GM12878 (cell line): ENCODE data around the gene DIAPH2. TPM values are rescaled to one million over a fixed set of nuclear protein-coding genes. Genes with fewer than 3 reads are reported as not detected.

Source experiments
- ATF7 ChIP-seq: fragments of 450-650 bp; IDR thresholded peaks from 2 replicates; pipeline ENCODE4 v1.6.1; 2016; ENCODE audit warnings: low read depth, mild to moderate bottlenecking
- ELK1 ChIP-seq: IDR thresholded peaks from 2 replicates; pipeline ENCODE4 v1.6.1; 2012; ENCODE audit warnings: low read depth, low read length, improper control_type of control experiment
- FOXM1 ChIP-seq: IDR thresholded peaks from 2 replicates; pipeline ENCODE4 v1.6.1; 2012; ENCODE audit warnings: low read depth, mild to moderate bottlenecking, inconsistent platforms, low read length, moderate library complexity
- IKZF2 ChIP-seq, 2 experiments: fragments of 450-650 bp; IDR thresholded peaks; 2 replicates each; pipeline ENCODE4 v1.6.1; 2017; ENCODE audit warnings: mild to moderate bottlenecking in 2 of 2, moderate library complexity in 2 of 2
- IRF4 ChIP-seq: IDR thresholded peaks from 2 replicates; pipeline ENCODE4 v1.6.1; 2011; ENCODE audit warnings: low read depth, low read length
- KAT2A ChIP-seq: conservative IDR thresholded peaks from 2 replicates; pipeline ENCODE4 v1.6.1; 2011; ENCODE audit warnings: low read depth, low read length; ENCODE audit not compliant: control insufficient read depth
- LARP7 ChIP-seq: fragments of 450-650 bp; IDR thresholded peaks from 2 replicates; pipeline ENCODE4 v1.6.1; 2017; ENCODE audit warnings: mild to moderate bottlenecking
- MEF2A ChIP-seq: IDR thresholded peaks from 2 replicates; pipeline ENCODE4 v1.6.1; 2011; ENCODE audit warnings: low read depth, mild to moderate bottlenecking, low read length, moderate library complexity; ENCODE audit not compliant: insufficient read depth
- MYB ChIP-seq: fragments of 150-350 bp; IDR thresholded peaks from 2 replicates; pipeline ENCODE4 v1.6.1; 2014; ENCODE audit warnings: mild to moderate bottlenecking, low read depth, low read length, borderline replicate concordance
- NFIC ChIP-seq: IDR thresholded peaks from 2 replicates; pipeline ENCODE4 v1.6.1; 2012; ENCODE audit warnings: low read depth, mild to moderate bottlenecking, inconsistent platforms, low read length, moderate library complexity
- NKRF ChIP-seq: fragments of 450-650 bp; conservative IDR thresholded peaks from 2 replicates; pipeline ENCODE4 v1.6.1; 2017; ENCODE audit warnings: mild to moderate bottlenecking, moderate library complexity
- NR2C2 ChIP-seq: IDR thresholded peaks from 2 replicates; pipeline ENCODE4 v1.6.1; 2011; ENCODE audit warnings: borderline replicate concordance, low read depth; ENCODE audit not compliant: control insufficient read depth, insufficient read length
- RBBP5 ChIP-seq: fragments of 200-600 bp; sonication (generic); conservative IDR thresholded peaks from 2 replicates; pipeline ENCODE4 v1.6.1; 2016
- RFX5 ChIP-seq: IDR thresholded peaks from 2 replicates; pipeline ENCODE4 v1.6.1; 2011; ENCODE audit warnings: low read depth, low read length, improper control_type of control experiment
- RUNX3 ChIP-seq: IDR thresholded peaks from 2 replicates; pipeline ENCODE4 v1.6.1; 2012; ENCODE audit warnings: low read length, inconsistent platforms
- SMAD1 ChIP-seq: fragments of 450-650 bp; IDR thresholded peaks from 2 replicates; pipeline ENCODE4 v1.6.1; 2018; ENCODE audit warnings: mild to moderate bottlenecking, low read depth; ENCODE audit not compliant: partially characterized antibody
- SREBF1 ChIP-seq: IDR thresholded peaks from 2 replicates; pipeline ENCODE4 v1.6.1; 2012; ENCODE audit warnings: mild to moderate bottlenecking, low read length
- TCF12 ChIP-seq: IDR thresholded peaks from 2 replicates; pipeline ENCODE4 v1.6.1; 2011; ENCODE audit warnings: low read depth, mild to moderate bottlenecking, low read length
- YY1 ChIP-seq: IDR thresholded peaks from 2 replicates; pipeline ENCODE4 v1.6.1; 2011; ENCODE audit warnings: low read depth, mild to moderate bottlenecking, low read length
- ZNF217 ChIP-seq: fragments of 450-650 bp; IDR thresholded peaks from 2 replicates; pipeline ENCODE4 v1.6.1; 2017; ENCODE audit warnings: antibody characterized with exemption, mild to moderate bottlenecking
- polyA plus RNA-seq, 11 experiments: library from polyadenylated mRNA; depleted of rRNA in 4 of 11; unstranded in 6 of 11; stranded (reverse) in 5 of 11; fragments of >200 nt; fragmentation: Nextera tagmentation in 4 of 11; fragmentation: Illumina TruSeq in 1 of 11; extraction: Ambion mirVana in 4 of 11; extraction: Trizol in 1 of 11; gene quantifications; 1 replicate in 1 of 11; 2 replicates in 10 of 11; pipeline versions ENCODE4 v1.2.1 to v1.2.3, GENCODE V29; 2011 to 2016; ENCODE audit warnings: inconsistent platforms in 2 of 11, missing spikeins in 2 of 11, low read depth in 1 of 11
- total RNA-seq, 4 experiments: library from RNA; depleted of rRNA in 3 of 4; stranded (reverse); fragments of >200 nt in 3 of 4; fragmentation: Illumina TruSeq in 1 of 4; extraction: Trizol in 1 of 4; gene quantifications; 2 replicates each; pipeline versions ENCODE4 v1.2.1 to v1.2.3, GENCODE V29; 2013 to 2021
- TF ChIP-seq, protein P1 (sequence below): IDR thresholded peaks from 2 replicates; pipeline ENCODE4 v1.6.1; 2012; ENCODE audit warnings: low read depth, low read length, improper control_type of control experiment
- TF ChIP-seq, protein P2 (sequence below): fragments of 450-650 bp; IDR thresholded peaks from 2 replicates; pipeline ENCODE4 v1.6.1; 2016; ENCODE audit warnings: mild to moderate bottlenecking, moderate library complexity, borderline replicate concordance

The DIAPH2 gene
- total and polyA plus RNA-seq, 10 of the 15 experiments (the other 5 are each of a cell fraction or from before 2014, with no cell fraction given), result 2.2 to 16.6 (median 8.8) TPM

DNA sequence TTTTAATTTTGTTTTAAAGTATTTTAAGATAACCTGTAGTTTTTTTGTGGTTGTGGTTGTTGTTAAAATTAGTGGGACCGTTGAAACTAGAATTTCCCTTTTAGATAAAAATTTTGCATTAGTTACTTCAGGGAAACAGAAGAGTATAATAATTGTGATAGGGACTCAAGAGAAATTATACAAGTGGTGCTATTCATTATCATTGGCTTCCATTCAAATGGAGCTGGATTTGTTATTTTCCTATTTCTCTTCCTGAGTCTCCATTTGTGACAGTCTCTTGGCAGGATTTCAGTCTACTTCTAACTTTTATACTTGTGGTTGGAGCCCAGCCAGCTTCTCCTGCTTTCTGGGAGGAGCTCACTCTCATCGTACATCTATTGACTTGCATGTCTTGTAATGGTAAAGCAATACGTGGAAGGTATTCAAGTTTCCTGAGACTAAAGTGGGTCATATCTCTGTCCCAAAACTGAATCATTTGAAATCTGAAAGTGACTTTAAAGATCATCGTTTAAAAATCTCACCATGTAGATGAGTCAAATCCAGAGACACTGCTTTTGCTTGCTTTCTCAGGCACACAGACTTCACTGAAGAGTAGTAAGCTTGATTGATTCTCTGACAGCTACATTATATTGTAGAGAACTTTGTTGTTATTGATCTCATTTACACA, 354.9 kb downstream of the DIAPH2 start (continued):
- TF ChIP-seq NKRF, result no peak
- TF ChIP-seq FOXM1, result peak; percentile 65; the same call in 1 of the 2 replicates
- TF ChIP-seq, protein P1, sequence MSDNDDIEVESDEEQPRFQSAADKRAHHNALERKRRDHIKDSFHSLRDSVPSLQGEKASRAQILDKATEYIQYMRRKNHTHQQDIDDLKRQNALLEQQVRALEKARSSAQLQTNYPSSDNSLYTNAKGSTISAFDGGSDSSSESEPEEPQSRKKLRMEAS, result no peak
- TF ChIP-seq, protein P2, sequence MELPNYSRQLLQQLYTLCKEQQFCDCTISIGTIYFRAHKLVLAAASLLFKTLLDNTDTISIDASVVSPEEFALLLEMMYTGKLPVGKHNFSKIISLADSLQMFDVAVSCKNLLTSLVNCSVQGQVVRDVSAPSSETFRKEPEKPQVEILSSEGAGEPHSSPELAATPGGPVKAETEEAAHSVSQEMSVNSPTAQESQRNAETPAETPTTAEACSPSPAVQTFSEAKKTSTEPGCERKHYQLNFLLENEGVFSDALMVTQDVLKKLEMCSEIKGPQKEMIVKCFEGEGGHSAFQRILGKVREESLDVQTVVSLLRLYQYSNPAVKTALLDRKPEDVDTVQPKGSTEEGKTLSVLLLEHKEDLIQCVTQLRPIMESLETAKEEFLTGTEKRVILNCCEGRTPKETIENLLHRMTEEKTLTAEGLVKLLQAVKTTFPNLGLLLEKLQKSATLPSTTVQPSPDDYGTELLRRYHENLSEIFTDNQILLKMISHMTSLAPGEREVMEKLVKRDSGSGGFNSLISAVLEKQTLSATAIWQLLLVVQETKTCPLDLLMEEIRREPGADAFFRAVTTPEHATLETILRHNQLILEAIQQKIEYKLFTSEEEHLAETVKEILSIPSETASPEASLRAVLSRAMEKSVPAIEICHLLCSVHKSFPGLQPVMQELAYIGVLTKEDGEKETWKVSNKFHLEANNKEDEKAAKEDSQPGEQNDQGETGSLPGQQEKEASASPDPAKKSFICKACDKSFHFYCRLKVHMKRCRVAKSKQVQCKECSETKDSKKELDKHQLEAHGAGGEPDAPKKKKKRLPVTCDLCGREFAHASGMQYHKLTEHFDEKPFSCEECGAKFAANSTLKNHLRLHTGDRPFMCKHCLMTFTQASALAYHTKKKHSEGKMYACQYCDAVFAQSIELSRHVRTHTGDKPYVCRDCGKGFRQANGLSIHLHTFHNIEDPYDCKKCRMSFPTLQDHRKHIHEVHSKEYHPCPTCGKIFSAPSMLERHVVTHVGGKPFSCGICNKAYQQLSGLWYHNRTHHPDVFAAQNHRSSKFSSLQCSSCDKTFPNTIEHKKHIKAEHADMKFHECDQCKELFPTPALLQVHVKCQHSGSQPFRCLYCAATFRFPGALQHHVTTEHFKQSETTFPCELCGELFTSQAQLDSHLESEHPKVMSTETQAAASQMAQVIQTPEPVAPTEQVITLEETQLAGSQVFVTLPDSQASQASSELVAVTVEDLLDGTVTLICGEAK, result no peak
- TF ChIP-seq ATF7, result no peak
- TF ChIP-seq RBBP5, result no peak
- TF ChIP-seq TCF12, result no peak
- TF ChIP-seq SMAD1, result no peak
- TF ChIP-seq RFX5, result no peak
- TF ChIP-seq LARP7, result no peak
- TF ChIP-seq IKZF2 (IDR thresholded peaks at IDR 0.05), result 0 out of 4 replicates have a peak, but pooled peaks of 1 of the 2 experiments have one; percentile 13
- no peak for TF ChIP-seq NR2C2
- no peak for TF ChIP-seq ELK1
- peak; percentile 92 for TF ChIP-seq IRF4
- TF ChIP-seq MYB, result no peak
- TF ChIP-seq SREBF1, result no peak
- TF ChIP-seq ZNF217, result 0 out of 2 replicates have a peak, but pooled peaks have one; percentile 31
- no peak for TF ChIP-seq YY1
- 0 out of 2 replicates have a peak, but pooled peaks have one; percentile 23 for TF ChIP-seq MEF2A
- peak; percentile 83 for TF ChIP-seq NFIC
- TF ChIP-seq KAT2A, result no peak
- peak; percentile 59 for TF ChIP-seq RUNX3
